NCI-H2081 treated with DMSO at 0.1 percent for 48 hours (cell line): Measurements from ENCODE around the gene CBL.
A peak's percentile ranks its signal among the peaks of the same experiment; 100 is the strongest.
"Not testable (repeated sequence)": the region's sequence is repeated elsewhere in the genome, so short reads cannot be mapped to it uniquely, and the experiment has no call there.

Experiments used
- DNase-seq: peaks from one replicate; lab custom pipeline; 2025; lab: John Stamatoyannopoulos, UW

Gene CBL

GRCh38 chr11:119218141-119218878 lies 12.2 kb downstream of the CBL start:
- no peak for DNase-seq

- DNase-seq = peak; percentile 41
Observed at GRCh38 chr11:119222308-119222707, 16.2 kb downstream of the CBL start.

GRCh38 chr11:119222891-119223290 lies 16.8 kb downstream of the CBL start:
- DNase-seq = no peak

GRCh38 chr11:119223856-119224255 lies 17.7 kb downstream of the CBL start:
- no peak for DNase-seq

- not testable (repeated sequence) for DNase-seq
Observed at GRCh38 chr11:119228535-119229287, 22.6 kb downstream of the CBL start.

- DNase-seq = no peak
Observed at GRCh38 chr11:119229288-119229672, 23.1 kb downstream of the CBL start.

GRCh38 chr11:119229741-119230140 lies 23.6 kb downstream of the CBL start:
- no peak for DNase-seq

GRCh38 chr11:119236490-119236889 lies 30.4 kb downstream of the CBL start:
- DNase-seq = no peak

GRCh38 chr11:119236891-119237290 lies 30.8 kb downstream of the CBL start:
- DNase-seq = no peak

GRCh38 chr11:119237515-119237914 lies 31.4 kb downstream of the CBL start:
- DNase-seq = no peak

- no peak for DNase-seq
Observed at GRCh38 chr11:119248750-119249670, 42.9 kb downstream of the CBL start.

- DNase-seq = no peak
Observed at GRCh38 chr11:119249671-119250010, 43.5 kb downstream of the CBL start.

- no peak for DNase-seq
Observed at GRCh38 chr11:119251114-119251513, 45.0 kb downstream of the CBL start.

GRCh38 chr11:119254239-119254638 lies 48.1 kb downstream of the CBL start:
- DNase-seq = no peak

- DNase-seq = no peak
Observed at GRCh38 chr11:119258180-119258579, 52.0 kb downstream of the CBL start.

- no peak for DNase-seq
Observed at GRCh38 chr11:119258983-119259382, 52.8 kb downstream of the CBL start.

- no peak for DNase-seq
Observed at GRCh38 chr11:119262668-119263351, 56.7 kb downstream of the CBL start.

GRCh38 chr11:119263352-119263940 lies 57.3 kb downstream of the CBL start:
- DNase-seq = no peak

GRCh38 chr11:119266063-119266462 lies 59.9 kb downstream of the CBL start:
- DNase-seq = no peak

GRCh38 chr11:119266517-119267255 lies 60.5 kb downstream of the CBL start:
- no peak for DNase-seq

GRCh38 chr11:119267645-119268044 lies 61.5 kb downstream of the CBL start:
- DNase-seq = no peak
